SHP77 (cell line): Measurements from ENCODE around the gene TRIM22.

Source experiments
- DNase-seq, 2 experiments: peaks; one replicate each; lab custom pipeline; 2025; lab: John Stamatoyannopoulos, UW

The TRIM22 gene

GRCh38 chr11:5746614-5747013, 57.0 kb downstream of the TRIM22 start:
- DNase-seq, result no peak

GRCh38 chr11:5749836-5750235, 60.2 kb downstream of the TRIM22 start:
- DNase-seq, result no peak

GRCh38 chr11:5753943-5754342, 64.4 kb downstream of the TRIM22 start, which contains the start of gene OR52N4:
OR52N4 (plus strand) TSS chr11:5754243; CDS start chr11:5754741, 498 bp downstream.
- DNase-seq, result no peak
